Activated T-helper 1 cell treated with anti-CD3 and anti-CD28 coated beads, Interleukin-12 subunit alpha, Interleukin-12 subunit beta, Interleukin-2, Interleukin-4 antibody, amounts not matched to agents 30 ng/mL and 10 ng/mL and 1 ng/mL, durations not matched to agents 14 hours and 24 hours and 36 hours (primary cell): Measurements from ENCODE around the gene GALNT5. TPM values are rescaled to one million over a fixed set of nuclear protein-coding genes. Genes with fewer than 3 reads are reported as not detected.

Experiments
- DNase-seq: peaks from one replicate; pipeline ENCODE4 v3.0.0; 2021; ENCODE audit warnings: low spot score
- H3K27ac Mint-ChIP-seq: one replicate; pipeline ENCODE4 v1.8.0; 2021; ENCODE audit warnings: mild to moderate bottlenecking, mixed read lengths
- H3K27me3 Mint-ChIP-seq: one replicate; pipeline ENCODE4 v1.8.0; 2022; ENCODE audit warnings: mild to moderate bottlenecking, moderate library complexity, mixed read lengths; ENCODE audit not compliant: insufficient read depth
- H3K36me3 Mint-ChIP-seq: one replicate; pipeline ENCODE4 v1.8.0; 2021; ENCODE audit warnings: low read depth, mixed read lengths
- H3K4me1 Mint-ChIP-seq: one replicate; pipeline ENCODE4 v1.8.0; 2021; ENCODE audit warnings: low read depth, mixed read lengths
- H3K4me3 Mint-ChIP-seq: one replicate; pipeline ENCODE4 v1.8.0; 2021; ENCODE audit warnings: mild to moderate bottlenecking, moderate library complexity, mixed read lengths
- H3K9me3 Mint-ChIP-seq: one replicate; pipeline ENCODE4 v1.8.0; 2021; ENCODE audit warnings: mixed read lengths
- intact Hi-C: fragments of 100-400 bp; cut with micrococcal nuclease; formaldehyde crosslinking; loops from one replicate; pipeline ENCODE4 v1.15.1; 2024
- total RNA-seq: library from RNA; stranded (reverse); gene quantifications from 2 replicates; pipeline ENCODE4 v1.2.3, GENCODE V29; 2022

The GALNT5 gene
- total RNA-seq, 1 donor from 2014 or later: not detected

GRCh38 chr2:157304811-157305722 is 47.6 kb downstream of the GALNT5 start:
- Mint-ChIP-seq H3K4me1 (peaks cover 23% of the 10 kb centered on the region), H3K27me3 (peaks cover 7% of the 10 kb centered on the region), H3K9me3 (no peaks in the 10 kb centered on the region), H3K36me3 (no peaks in the 10 kb centered on the region), H3K4me3 (no peak overlapping the region), H3K27ac (no peak overlapping the region)
- intact Hi-C loops: loop anchor here (2.0 to 5.0 kb wide), 2 partner anchors 14 to 1442 kb away; no protein-coding TSS in a partner anchor
- DNase-seq: no peak

GRCh38 chr2:157305723-157306110 is 48.2 kb downstream of the GALNT5 start:
- peaks cover 23% of the 10 kb centered on the region for H3K4me1 Mint-ChIP-seq

DNA sequence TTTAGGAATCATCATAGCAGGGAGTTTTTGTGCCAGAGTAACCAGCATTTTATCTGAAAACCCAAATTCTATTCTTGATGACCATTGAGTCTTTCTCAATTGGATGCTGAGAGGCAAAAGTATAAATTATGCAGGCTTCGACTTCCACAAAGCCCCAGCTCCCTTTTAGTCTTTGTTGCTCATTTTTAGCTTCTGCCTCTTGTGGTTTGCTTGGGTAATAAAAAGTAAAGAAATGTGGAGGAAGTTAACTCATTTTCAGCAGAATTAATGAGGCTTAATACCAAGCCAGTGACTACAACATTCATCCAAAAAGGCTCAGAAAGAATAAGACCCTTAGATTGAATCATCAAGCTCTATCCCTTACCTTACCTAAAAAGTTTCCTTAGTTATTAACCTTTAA is 49.5 kb downstream of the GALNT5 start:
- Mint-ChIP-seq H3K27ac (no peak overlapping the region), H3K9me3 (no peaks in the 10 kb centered on the region), H3K27me3 (peaks cover 1% of the 10 kb centered on the region)

More at GRCh38 chr2:157305723-157306110, 48.2 kb downstream of the GALNT5 start:
- Mint-ChIP-seq H3K36me3 (no peaks in the 10 kb centered on the region), H3K4me3 (no peak overlapping the region), H3K27me3 (peaks cover 1% of the 10 kb centered on the region), H3K9me3 (no peaks in the 10 kb centered on the region), H3K27ac (no peak overlapping the region)
- intact Hi-C loops: loop anchor here (2.0 kb wide), 1 partner anchor 13 kb away; no protein-coding TSS in a partner anchor
- DNase-seq: no peak

GRCh38 chr2:157309878-157310277 is 52.4 kb downstream of the GALNT5 start:
- DNase-seq: no peak
- no peaks in the 10 kb centered on the region for H3K36me3 Mint-ChIP-seq
- intact Hi-C loops: loop anchor here (5.0 kb wide), 1 partner anchor 587 kb away; no protein-coding TSS in a partner anchor
- no peak overlapping the region for H3K27ac Mint-ChIP-seq
- peaks cover 34% of the 10 kb centered on the region for H3K4me1 Mint-ChIP-seq
- no peak overlapping the region for H3K4me3 Mint-ChIP-seq
- H3K27me3 Mint-ChIP-seq: peaks cover 1% of the 10 kb centered on the region
- H3K9me3 Mint-ChIP-seq: no peaks in the 10 kb centered on the region

More for the DNA sequence above, 49.5 kb downstream of the GALNT5 start:
- intact Hi-C loops: no loop called here
- Mint-ChIP-seq H3K4me1 (peaks cover 28% of the 10 kb centered on the region), H3K36me3 (no peaks in the 10 kb centered on the region), H3K4me3 (no peak overlapping the region)
- DNase-seq: no peak

DNA sequence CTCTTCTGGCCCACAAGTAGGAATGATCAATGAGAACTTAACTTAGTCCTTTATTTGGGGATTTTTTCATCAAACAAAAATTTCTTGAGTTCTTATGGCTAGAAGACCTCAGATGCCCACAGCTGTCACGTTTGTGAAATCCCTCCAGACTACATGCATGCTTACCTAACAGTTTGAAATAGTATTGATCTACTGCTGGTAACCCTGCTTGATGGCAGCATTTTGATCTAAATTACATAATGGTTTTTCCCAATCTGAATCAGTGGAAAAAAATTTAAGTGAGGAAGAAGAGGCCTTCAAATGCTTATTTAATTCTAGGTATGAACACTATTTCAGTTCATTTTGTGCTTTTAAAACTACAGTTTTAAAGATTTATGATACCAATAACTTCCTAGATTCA is 54.2 kb downstream of the GALNT5 start:
- Mint-ChIP-seq H3K9me3 (no peaks in the 10 kb centered on the region), H3K27me3 (peaks cover 1% of the 10 kb centered on the region), H3K4me1 (peaks cover 28% of the 10 kb centered on the region), H3K4me3 (no peak overlapping the region), H3K27ac (no peak overlapping the region), H3K36me3 (no peaks in the 10 kb centered on the region)
- no peak for DNase-seq
- intact Hi-C loops: loop anchor here (5.0 kb wide), 1 partner anchor 586 kb away; no protein-coding TSS in a partner anchor

GRCh38 chr2:157312866-157313486 is 55.5 kb downstream of the GALNT5 start:
- Mint-ChIP-seq H3K27me3 (peaks cover 1% of the 10 kb centered on the region), H3K36me3 (no peaks in the 10 kb centered on the region), H3K4me1 (peaks cover 20% of the 10 kb centered on the region), H3K4me3 (no peak overlapping the region), H3K27ac (no peak overlapping the region), H3K9me3 (no peaks in the 10 kb centered on the region)
- no peak for DNase-seq
- intact Hi-C loops: loop anchor here (5.0 kb wide), 1 partner anchor 584 kb away; no protein-coding TSS in a partner anchor

DNA sequence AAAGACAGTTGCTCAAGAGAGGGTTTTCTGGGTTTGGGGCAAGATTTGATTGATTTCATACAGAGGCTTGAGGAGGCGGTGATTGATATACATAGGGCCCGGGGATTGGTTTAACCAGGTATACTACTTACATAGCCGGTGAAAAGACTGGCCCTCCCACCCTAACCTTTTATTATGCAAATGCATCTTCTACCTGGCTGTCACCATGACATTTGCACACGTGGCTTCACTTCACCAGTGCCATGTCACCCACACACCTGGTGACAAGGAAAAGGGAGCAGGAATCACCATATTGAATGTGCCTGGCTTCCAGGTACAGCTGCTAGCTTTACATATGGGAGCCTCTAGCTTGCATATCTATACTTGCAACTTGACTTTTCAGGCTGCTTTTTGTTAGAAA is 58.4 kb downstream of the GALNT5 start:
- no peak overlapping the region for H3K4me3 Mint-ChIP-seq
- H3K27ac Mint-ChIP-seq: no peak overlapping the region
- no peak for DNase-seq
- no peaks in the 10 kb centered on the region for H3K9me3 Mint-ChIP-seq
- no peaks in the 10 kb centered on the region for H3K27me3 Mint-ChIP-seq
- intact Hi-C loops: no loop called here
- H3K4me1 Mint-ChIP-seq: peaks cover 20% of the 10 kb centered on the region
- peaks cover 11% of the 10 kb centered on the region for H3K36me3 Mint-ChIP-seq

GRCh38 chr2:157318884-157319283 is 61.4 kb downstream of the GALNT5 start:
- intact Hi-C loops: loop anchor here (2.0 kb wide), 1 partner anchor 14 kb away; no protein-coding TSS in a partner anchor

DNA sequence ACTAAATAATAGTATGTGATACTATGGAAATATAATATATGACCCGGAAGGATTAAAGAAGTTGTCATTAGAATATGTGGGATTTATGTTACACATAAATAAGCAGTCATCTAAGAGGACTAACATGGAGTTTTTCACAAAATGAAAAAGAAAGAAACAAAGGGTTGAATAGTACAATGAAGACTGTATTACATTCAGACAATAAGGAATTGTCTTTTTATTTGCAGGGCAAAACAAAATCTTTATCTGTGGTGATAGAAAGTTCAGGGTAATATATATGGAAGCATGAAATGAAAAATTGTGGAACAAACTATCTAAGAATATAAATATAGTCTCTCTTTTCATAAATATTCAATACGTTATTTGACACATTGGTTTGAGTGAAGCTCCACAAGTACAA is 62.3 kb downstream of the GALNT5 start:
- Mint-ChIP-seq H3K9me3 (no peaks in the 10 kb centered on the region), H3K4me1 (peaks cover 6% of the 10 kb centered on the region), H3K36me3 (peaks cover 24% of the 10 kb centered on the region), H3K27ac (no peak overlapping the region), H3K27me3 (no peaks in the 10 kb centered on the region), H3K4me3 (no peak overlapping the region)
- DNase-seq: no peak
- intact Hi-C loops: loop anchor here (2.0 kb wide), 1 partner anchor 15 kb away; no protein-coding TSS in a partner anchor

More at GRCh38 chr2:157318884-157319283, 61.4 kb downstream of the GALNT5 start:
- Mint-ChIP-seq H3K4me3 (no peak overlapping the region), H3K27me3 (no peaks in the 10 kb centered on the region), H3K36me3 (peaks cover 24% of the 10 kb centered on the region), H3K27ac (no peak overlapping the region), H3K4me1 (peaks cover 6% of the 10 kb centered on the region), H3K9me3 (no peaks in the 10 kb centered on the region)
- DNase-seq: no peak

- Mint-ChIP-seq H3K27ac (no peak overlapping the region), H3K27me3 (no peaks in the 10 kb centered on the region), H3K4me1 (peaks cover 6% of the 10 kb centered on the region), H3K9me3 (no peaks in the 10 kb centered on the region), H3K4me3 (no peak overlapping the region), H3K36me3 (peaks cover 24% of the 10 kb centered on the region)
- intact Hi-C loops: no loop called here
- DNase-seq: no peak
These were observed 62.9 kb downstream of the GALNT5 start for GRCh38 chr2:157320409-157320808.

DNA sequence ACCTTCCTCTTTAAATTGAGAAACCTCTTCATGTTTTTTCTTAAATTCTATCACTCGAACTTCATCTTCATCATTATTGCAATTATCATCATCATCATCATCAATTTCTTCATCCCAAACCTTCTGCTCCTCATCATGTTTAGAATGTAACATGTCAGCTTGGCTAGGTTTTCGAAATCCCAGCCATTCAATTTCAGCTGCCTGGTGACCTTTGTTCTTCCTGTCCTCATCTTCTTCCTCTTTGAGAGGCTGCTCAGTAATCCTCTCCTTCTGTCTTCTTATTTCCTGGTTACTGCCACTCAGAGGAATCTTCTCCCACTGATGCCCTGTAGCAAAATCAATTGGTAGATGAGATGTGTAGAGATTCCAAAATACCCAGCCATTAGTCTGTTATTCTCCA is 64.0 kb downstream of the GALNT5 start:
- intact Hi-C loops: no loop called here

GRCh38 chr2:157322432-157322831 is 64.9 kb downstream of the GALNT5 start:
- H3K27ac Mint-ChIP-seq: no peak overlapping the region
- H3K36me3 Mint-ChIP-seq: peaks cover 24% of the 10 kb centered on the region
- H3K4me1 Mint-ChIP-seq: peaks cover 10% of the 10 kb centered on the region
- H3K9me3 Mint-ChIP-seq: no peaks in the 10 kb centered on the region
- no peaks in the 10 kb centered on the region for H3K27me3 Mint-ChIP-seq
- DNase-seq: no peak
- intact Hi-C loops: no loop called here
- H3K4me3 Mint-ChIP-seq: no peak overlapping the region

More for the DNA sequence above, 64.0 kb downstream of the GALNT5 start:
- DNase-seq: no peak
- Mint-ChIP-seq H3K4me3 (no peak overlapping the region), H3K4me1 (peaks cover 6% of the 10 kb centered on the region), H3K27me3 (no peaks in the 10 kb centered on the region), H3K36me3 (peaks cover 24% of the 10 kb centered on the region), H3K9me3 (no peaks in the 10 kb centered on the region), H3K27ac (no peak overlapping the region)
